Hematopoietic multipotent progenitor cell treated with erythropoietin and hydrocortisone succinate and interleukin-3 and kit ligand, for 6 days (in vitro differentiated cells): Measurements from ENCODE around the gene HCRT.

ENCODE experiments used
- DNase-seq: peaks from one replicate; pipeline ENCODE4 v3.0.0-alpha.2; 2015

HCRT gene

GRCh38 chr17:42136654-42137051 lies 48.6 kb downstream of the HCRT start:
- no peak for DNase-seq

DNA sequence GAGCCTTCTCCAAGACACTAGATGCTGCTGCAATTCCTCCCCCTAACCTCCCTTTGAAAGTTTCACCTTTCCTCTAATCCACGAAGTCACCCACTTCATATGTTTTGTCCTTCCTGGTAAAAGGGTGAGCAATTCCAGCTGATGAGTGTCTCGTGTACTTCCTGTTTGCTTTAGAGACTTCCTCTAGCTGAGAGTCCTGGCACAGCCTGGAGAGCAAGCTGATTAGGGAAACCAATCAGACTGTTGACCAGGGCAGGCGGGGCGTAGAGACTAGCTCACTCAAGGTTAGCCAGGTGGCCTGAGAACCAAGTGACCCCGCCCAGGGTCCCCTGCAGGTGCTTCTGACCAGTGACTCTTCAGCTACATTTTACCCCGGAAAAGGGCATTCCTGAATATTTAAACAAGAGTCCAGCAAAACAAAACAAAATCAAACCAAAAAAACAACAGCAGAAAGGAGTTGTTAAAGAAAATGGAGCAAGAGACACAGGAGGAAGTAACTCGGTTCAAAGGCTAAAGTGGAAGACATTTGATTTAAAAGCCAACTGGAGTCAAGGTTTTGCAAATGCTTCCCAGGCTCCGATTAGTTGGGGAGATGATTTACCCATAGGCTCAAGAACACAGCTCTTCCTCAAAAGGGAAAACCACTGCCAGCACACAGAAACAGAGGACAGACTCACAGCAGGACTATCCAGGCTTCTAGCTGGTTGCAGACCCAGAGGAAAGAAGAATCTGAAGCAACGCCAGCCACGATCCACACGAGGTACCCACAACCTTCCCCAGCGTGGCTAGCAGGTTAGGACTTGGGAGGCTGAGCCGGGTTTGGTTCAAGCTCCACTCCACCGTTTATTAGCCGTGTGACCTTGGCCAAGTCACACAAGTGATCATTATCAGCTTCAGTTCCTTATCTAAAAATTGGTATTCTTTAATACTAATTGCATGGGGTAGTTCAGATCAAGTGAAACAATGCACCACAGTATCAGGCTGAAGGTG lies 49.3 kb downstream of the HCRT start:
- DNase-seq, result peak; percentile 54

DNA sequence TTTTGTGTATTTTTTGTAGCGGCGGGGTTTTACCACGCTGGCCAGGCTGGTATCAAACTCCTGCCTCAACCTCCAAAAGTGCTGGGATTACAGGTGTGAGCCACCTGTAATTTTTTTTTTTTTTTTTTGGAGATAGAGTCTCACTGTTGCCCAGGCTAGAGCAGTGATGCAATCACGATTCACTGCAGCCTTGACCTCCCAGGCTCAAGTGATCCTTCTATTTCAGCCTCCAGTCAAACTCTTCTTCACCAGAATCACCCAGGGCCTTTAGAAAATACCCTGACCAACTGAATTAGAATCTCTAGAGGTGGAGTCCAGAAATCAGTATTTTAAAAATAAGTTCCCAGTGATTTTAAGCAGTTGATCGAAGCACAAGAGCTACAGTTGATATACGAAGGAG lies 50.1 kb downstream of the HCRT start:
- no peak for DNase-seq
